Loucy (cell line): Measurements from ENCODE around the gene MARVELD1.

Experiments used
- H2AFZ ChIP-seq: fragments of 200-600 bp; sonication (generic); 2 replicates; pipeline ENCODE4 v1.6.0; 2016; ENCODE audit warnings: antibody characterized with exemption, mild to moderate bottlenecking, low read length, moderate library complexity
- H3F3A ChIP-seq: fragments of 200-600 bp; 2 replicates; pipeline ENCODE4 v1.6.0; 2016; ENCODE audit warnings: antibody characterized with exemption, low read depth, mild to moderate bottlenecking
- H3K27me3 ChIP-seq: fragments of 200-600 bp; sonication (generic); 2 replicates; pipeline ENCODE4 v1.6.1; 2014; ENCODE audit warnings: low read length, mild to moderate bottlenecking; ENCODE audit not compliant: insufficient read depth, poor library complexity, severe bottlenecking
- H3K36me3 ChIP-seq: fragments of 200-600 bp; sonication (generic); 2 replicates; pipeline ENCODE4 v1.6.1; 2016; ENCODE audit warnings: low read length; ENCODE audit not compliant: insufficient read depth
- H3K4me1 ChIP-seq: fragments of 200-600 bp; sonication (generic); 2 replicates; pipeline ENCODE4 v1.5.1; 2014; ENCODE audit warnings: low read length, mild to moderate bottlenecking; ENCODE audit not compliant: insufficient read depth, poor library complexity, severe bottlenecking
- H3K4me2 ChIP-seq: fragments of 200-600 bp; sonication (generic); 2 replicates; pipeline ENCODE4 v1.6.0; 2014; ENCODE audit warnings: antibody characterized with exemption, low read length, low read depth, mild to moderate bottlenecking; ENCODE audit not compliant: poor library complexity, severe bottlenecking
- H3K4me3 ChIP-seq: fragments of 200-600 bp; sonication (generic); 2 replicates; pipeline ENCODE4 v1.5.1; 2014; ENCODE audit warnings: low read length, mild to moderate bottlenecking, mixed read lengths; ENCODE audit not compliant: poor library complexity, severe bottlenecking
- H3K79me2 ChIP-seq: fragments of 200-600 bp; sonication (generic); 2 replicates; pipeline ENCODE4 v1.6.1; 2014; ENCODE audit warnings: low read length; ENCODE audit not compliant: insufficient read depth
- H3K9ac ChIP-seq: fragments of 200-600 bp; sonication (generic); 2 replicates; pipeline ENCODE4 v1.6.0; 2014; ENCODE audit warnings: mild to moderate bottlenecking, low read depth, low read length, moderate library complexity; ENCODE audit not compliant: poor library complexity, severe bottlenecking
- H3K9me2 ChIP-seq: fragments of 200-600 bp; sonication (generic); replicated peaks from 2 replicates; pipeline ENCODE4 v1.6.1; 2016; ENCODE audit warnings: low read depth, low read length, mixed read lengths
- H3K9me3 ChIP-seq: fragments of 200-600 bp; sonication (generic); 2 replicates; pipeline ENCODE4 v1.6.1; 2014; ENCODE audit warnings: mild to moderate bottlenecking, antibody characterized with exemption, low read length, low read depth; ENCODE audit not compliant: insufficient read depth
- H4K20me1 ChIP-seq: fragments of 200-600 bp; sonication (generic); 2 replicates; pipeline ENCODE4 v1.6.0; 2014; ENCODE audit warnings: antibody characterized with exemption, low read length, mild to moderate bottlenecking; ENCODE audit not compliant: insufficient read depth, poor library complexity, severe bottlenecking
- EZH2phosphoT487 ChIP-seq: fragments of 200-600 bp; IDR thresholded peaks from 2 replicates; pipeline ENCODE4 v1.6.1; 2018; ENCODE audit warnings: antibody characterized with exemption, mild to moderate bottlenecking, moderate library complexity, borderline replicate concordance
- TF ChIP-seq, protein P1 (sequence below): fragments of 200-600 bp; sonication (generic); conservative IDR thresholded peaks from 2 replicates; pipeline ENCODE4 v1.5.1; 2014; ENCODE audit warnings: mild to moderate bottlenecking, antibody characterized with exemption, low read length

MARVELD1 gene

DNA sequence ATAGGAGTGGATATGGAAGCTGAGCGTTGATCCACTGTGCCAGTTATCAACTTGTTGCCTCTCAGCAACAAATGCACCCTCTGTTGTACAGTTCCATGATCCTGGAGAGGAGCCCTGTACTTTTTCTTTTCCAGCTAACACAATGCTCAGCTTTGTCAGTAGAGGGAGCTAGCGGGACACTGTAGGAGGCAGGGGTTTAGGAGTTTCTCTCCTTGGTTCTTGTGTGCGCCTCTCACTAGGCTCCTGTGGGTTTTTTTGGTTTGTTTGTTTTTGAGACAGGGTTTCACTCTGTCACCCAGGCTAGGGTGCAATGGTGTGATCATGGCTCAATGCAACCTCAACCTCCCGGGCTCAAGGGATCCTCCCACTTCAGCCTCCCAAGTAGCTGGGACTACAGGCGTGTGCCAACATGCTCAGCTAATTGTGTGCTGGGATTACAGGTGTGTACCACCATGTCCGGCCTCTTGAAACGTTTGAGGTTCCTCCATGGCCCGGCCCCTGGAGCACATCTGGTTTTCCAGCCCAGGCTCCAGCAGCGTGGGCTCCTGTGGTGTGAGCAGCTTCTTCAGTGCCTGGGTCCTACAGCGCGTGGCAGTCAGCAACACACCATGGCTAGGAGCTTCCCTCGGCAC lies 12.0 kb upstream of the MARVELD1 start:
- Histone ChIP-seq H3K79me2 (no peaks in the 10 kb centered on the region), H3K4me3 (no peak overlapping the region), H3K9ac (peak overlapping the region; percentile 29), H3K9me3 (no peaks in the 10 kb centered on the region), H3F3A (no peaks in the 10 kb centered on the region), H3K9me2 (no peaks in the 10 kb centered on the region), H3K36me3 (no peaks in the 10 kb centered on the region), H3K27me3 (no peaks in the 10 kb centered on the region), H3K4me1 (no peaks in the 10 kb centered on the region), H4K20me1 (no peaks in the 10 kb centered on the region), H3K4me2 (no peak overlapping the region), H2AFZ (peak overlapping the region; percentile 52; the same call in 1 of the 2 replicates)
- TF ChIP-seq, protein P1, sequence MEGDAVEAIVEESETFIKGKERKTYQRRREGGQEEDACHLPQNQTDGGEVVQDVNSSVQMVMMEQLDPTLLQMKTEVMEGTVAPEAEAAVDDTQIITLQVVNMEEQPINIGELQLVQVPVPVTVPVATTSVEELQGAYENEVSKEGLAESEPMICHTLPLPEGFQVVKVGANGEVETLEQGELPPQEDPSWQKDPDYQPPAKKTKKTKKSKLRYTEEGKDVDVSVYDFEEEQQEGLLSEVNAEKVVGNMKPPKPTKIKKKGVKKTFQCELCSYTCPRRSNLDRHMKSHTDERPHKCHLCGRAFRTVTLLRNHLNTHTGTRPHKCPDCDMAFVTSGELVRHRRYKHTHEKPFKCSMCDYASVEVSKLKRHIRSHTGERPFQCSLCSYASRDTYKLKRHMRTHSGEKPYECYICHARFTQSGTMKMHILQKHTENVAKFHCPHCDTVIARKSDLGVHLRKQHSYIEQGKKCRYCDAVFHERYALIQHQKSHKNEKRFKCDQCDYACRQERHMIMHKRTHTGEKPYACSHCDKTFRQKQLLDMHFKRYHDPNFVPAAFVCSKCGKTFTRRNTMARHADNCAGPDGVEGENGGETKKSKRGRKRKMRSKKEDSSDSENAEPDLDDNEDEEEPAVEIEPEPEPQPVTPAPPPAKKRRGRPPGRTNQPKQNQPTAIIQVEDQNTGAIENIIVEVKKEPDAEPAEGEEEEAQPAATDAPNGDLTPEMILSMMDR, result peak; percentile 89
- no peak for TF ChIP-seq EZH2phosphoT487

DNA sequence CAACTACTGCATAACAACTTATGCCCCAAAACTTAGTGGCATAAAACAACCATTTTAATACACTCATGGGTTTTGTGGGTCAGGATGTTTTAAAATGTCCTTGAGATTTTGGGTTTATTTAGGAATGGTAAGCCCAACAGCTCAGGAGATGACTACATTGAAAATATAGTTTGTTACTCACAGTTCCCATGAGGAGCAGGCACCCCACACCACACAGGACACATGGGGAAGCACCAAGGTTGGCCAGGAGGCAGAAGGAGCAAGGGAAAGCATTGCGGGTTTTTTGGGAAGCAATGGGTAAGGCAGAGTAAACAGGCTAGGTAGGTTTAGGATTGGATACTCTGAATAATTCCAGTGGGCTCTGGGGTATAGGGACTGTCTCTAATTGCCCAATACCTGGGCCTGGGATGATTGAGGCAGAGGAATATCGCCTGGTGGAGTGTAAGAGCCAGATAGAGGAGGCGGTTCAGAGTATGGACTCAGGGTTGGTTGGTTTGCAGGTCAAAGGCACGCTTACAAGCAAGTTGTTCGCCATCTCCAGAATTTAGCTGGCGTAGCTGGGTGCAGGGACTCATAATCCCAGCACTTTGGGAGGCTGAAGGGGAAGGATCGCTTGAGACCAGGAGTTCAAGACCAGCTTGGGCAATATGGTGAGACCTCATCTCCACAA lies 10.0 kb upstream of the MARVELD1 start:
- Histone ChIP-seq H3F3A (no peaks in the 10 kb centered on the region), H3K4me3 (no peak overlapping the region), H3K4me1 (no peaks in the 10 kb centered on the region), H3K79me2 (no peaks in the 10 kb centered on the region), H3K4me2 (no peak overlapping the region), H3K36me3 (no peaks in the 10 kb centered on the region), H2AFZ (no peak overlapping the region), H3K9me3 (no peaks in the 10 kb centered on the region), H3K9me2 (no peaks in the 10 kb centered on the region), H3K27me3 (no peaks in the 10 kb centered on the region), H3K9ac (no peak overlapping the region), H4K20me1 (no peaks in the 10 kb centered on the region)
- TF ChIP-seq EZH2phosphoT487, result no peak
- TF ChIP-seq, protein P1, result no peak

DNA sequence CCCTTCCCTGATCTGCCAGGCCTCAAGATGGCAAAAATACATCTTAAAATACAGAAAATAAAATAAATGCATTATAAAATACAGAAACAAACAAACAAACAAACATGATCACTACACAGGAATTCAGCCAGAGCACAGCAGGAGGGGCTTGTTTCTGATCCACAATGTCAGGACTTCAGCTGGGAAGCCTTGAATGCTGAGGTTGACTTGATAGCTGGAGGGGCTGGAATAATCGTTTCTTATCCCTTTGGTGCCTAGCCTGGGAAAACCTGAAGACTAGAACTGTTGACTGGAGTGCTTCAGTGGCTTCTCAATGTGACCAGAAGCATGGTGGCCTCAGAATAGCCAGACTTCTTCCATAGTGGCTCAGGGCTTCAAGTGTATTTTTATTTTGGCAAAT lies 9.2 kb upstream of the MARVELD1 start:
- H3K36me3 ChIP-seq, result no peaks in the 10 kb centered on the region
- no peak overlapping the region for H3K4me2 ChIP-seq
- no peaks in the 10 kb centered on the region for H3K4me1 ChIP-seq
- H3K79me2 ChIP-seq, result no peaks in the 10 kb centered on the region
- H2AFZ ChIP-seq, result no peak overlapping the region
- H3K9ac ChIP-seq, result no peak overlapping the region
- H3K9me2 ChIP-seq, result no peaks in the 10 kb centered on the region
- TF ChIP-seq, protein P1, result no peak
- no peak for TF ChIP-seq EZH2phosphoT487
- no peaks in the 10 kb centered on the region for H3K27me3 ChIP-seq
- H4K20me1 ChIP-seq, result no peaks in the 10 kb centered on the region
- H3K4me3 ChIP-seq, result no peak overlapping the region
- no peaks in the 10 kb centered on the region for H3F3A ChIP-seq
- no peaks in the 10 kb centered on the region for H3K9me3 ChIP-seq
